ENCODE results near the gene EXOSC7. TPM values are rescaled to one million over a fixed set of nuclear protein-coding genes. Genes with fewer than 3 reads are reported as not detected.
A peak's percentile ranks its signal among the peaks of the same experiment; 100 is the strongest.

The EXOSC7 gene
- total RNA-seq, 2 donors from 2014 or later, result 24.9 to 35.6 TPM

GRCh38 chr3:45034612-45035252, 58.7 kb downstream of the EXOSC7 start:
- Histone ChIP-seq H3K4me3 (no peak overlapping the region), H3K9me3 (no peaks in the 10 kb centered on the region), H3K27ac (no peak overlapping the region), H3K9ac (ENCODE audit: low read depth in 2 of 2, low read length in 2 of 2) (peak overlapping the region; percentile 18 to 44), H3K27me3 (no peaks in the 10 kb centered on the region), H3K4me1 (peaks cover 8% of the 10 kb centered on the region), H3K36me3 (no peaks in the 10 kb centered on the region)
- no peak for TF ChIP-seq CTCF (IDR thresholded peaks at IDR 0.05)
- DNase-seq, result peak; percentile 62
- intact Hi-C loops (cut with DNase I), result loop anchor here (5.0 to 10.0 kb wide), 3 partner anchors 463 to 620 kb away; no protein-coding TSS in a partner anchor

GRCh38 chr3:45035441-45036301, 59.6 kb downstream of the EXOSC7 start:
- H3K4me3 ChIP-seq, result peak overlapping the region; percentile 29
- no peak for TF ChIP-seq CTCF (IDR thresholded peaks at IDR 0.05)
- H3K36me3 ChIP-seq, result no peaks in the 10 kb centered on the region
- intact Hi-C loops (cut with DNase I), result loop anchor here (2.0 to 10.0 kb wide), 4 partner anchors 175 to 619 kb away; no protein-coding TSS in a partner anchor
- peak overlapping the region in 1 of 2 donors; percentile 29 for H3K9ac ChIP-seq (ENCODE audit: low read depth in 2 of 2, low read length in 2 of 2)
- H3K27me3 ChIP-seq, result no peaks in the 10 kb centered on the region
- H3K4me1 ChIP-seq, result peaks cover 8% of the 10 kb centered on the region
- no peaks in the 10 kb centered on the region for H3K9me3 ChIP-seq
- peak; percentile 34 for DNase-seq
- no peak overlapping the region for H3K27ac ChIP-seq

- Histone ChIP-seq H3K27ac (no peak overlapping the region), H3K4me1 (peaks cover 8% of the 10 kb centered on the region), H3K4me3 (no peak overlapping the region), H3K9ac (ENCODE audit: low read depth in 2 of 2, low read length in 2 of 2) (no peak overlapping the region), H3K36me3 (no peaks in the 10 kb centered on the region), H3K9me3 (no peaks in the 10 kb centered on the region), H3K27me3 (no peaks in the 10 kb centered on the region)
- intact Hi-C loops (cut with DNase I), result loop anchor here (2.0 to 10.0 kb wide), 4 partner anchors 173 to 617 kb away; no protein-coding TSS in a partner anchor
- peak; percentile 90 for TF ChIP-seq CTCF (IDR thresholded peaks at IDR 0.05)
- DNase-seq, result peak; percentile 98
These were observed 61.8 kb downstream of the EXOSC7 start for GRCh38 chr3:45037720-45038455.

GRCh38 chr3:45041666-45042065, 65.6 kb downstream of the EXOSC7 start:
- Histone ChIP-seq H3K9ac (ENCODE audit: low read depth in 2 of 2, low read length in 2 of 2) (no peak overlapping the region), H3K4me3 (no peak overlapping the region), H3K27ac (no peak overlapping the region), H3K4me1 (no peaks in the 10 kb centered on the region), H3K27me3 (no peaks in the 10 kb centered on the region), H3K9me3 (no peaks in the 10 kb centered on the region), H3K36me3 (no peaks in the 10 kb centered on the region)
- TF ChIP-seq CTCF (IDR thresholded peaks at IDR 0.05), result no peak
- no peak for DNase-seq
- intact Hi-C loops (cut with DNase I), result no loop called here

- no peak overlapping the region for H3K4me3 ChIP-seq
- H3K27me3 ChIP-seq, result no peaks in the 10 kb centered on the region
- intact Hi-C loops (cut with DNase I), result no loop called here
- no peak for TF ChIP-seq CTCF (IDR thresholded peaks at IDR 0.05)
- H3K9ac ChIP-seq (ENCODE audit: low read depth in 2 of 2, low read length in 2 of 2), result no peak overlapping the region
- no peak overlapping the region for H3K27ac ChIP-seq
- H3K4me1 ChIP-seq, result no peaks in the 10 kb centered on the region
- no peaks in the 10 kb centered on the region for H3K36me3 ChIP-seq
- no peaks in the 10 kb centered on the region for H3K9me3 ChIP-seq
- no peak for DNase-seq
These were observed 66.1 kb downstream of the EXOSC7 start for GRCh38 chr3:45042162-45042561.

Data from colonic mucosa (tissue), 4 donors.